AG08395 (cell line): Measurements from ENCODE around the gene SPEG.

Source experiments
- DNase-seq: peaks from one replicate; pipeline ENCODE4 v3.0.0; 2012; ENCODE audit warnings: mixed read lengths, low spot score

Gene SPEG

DNA sequence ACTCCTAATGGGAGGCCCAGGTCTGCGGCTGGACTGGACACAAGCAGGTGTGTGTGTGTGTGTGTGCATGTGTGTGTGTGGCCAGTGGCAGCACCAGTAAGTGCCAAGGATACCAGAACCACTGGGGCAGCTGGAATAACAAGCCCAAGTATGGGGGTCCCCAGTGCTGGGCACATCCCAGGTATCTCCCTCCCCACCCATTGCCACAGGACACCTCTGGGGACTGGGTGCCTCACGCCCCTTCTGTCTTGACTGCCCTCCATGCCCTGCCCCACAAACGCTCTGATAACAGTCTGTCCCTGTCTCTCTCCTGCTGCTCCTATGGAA is 9.0 kb downstream of the SPEG start:
- DNase-seq = no peak

DNA sequence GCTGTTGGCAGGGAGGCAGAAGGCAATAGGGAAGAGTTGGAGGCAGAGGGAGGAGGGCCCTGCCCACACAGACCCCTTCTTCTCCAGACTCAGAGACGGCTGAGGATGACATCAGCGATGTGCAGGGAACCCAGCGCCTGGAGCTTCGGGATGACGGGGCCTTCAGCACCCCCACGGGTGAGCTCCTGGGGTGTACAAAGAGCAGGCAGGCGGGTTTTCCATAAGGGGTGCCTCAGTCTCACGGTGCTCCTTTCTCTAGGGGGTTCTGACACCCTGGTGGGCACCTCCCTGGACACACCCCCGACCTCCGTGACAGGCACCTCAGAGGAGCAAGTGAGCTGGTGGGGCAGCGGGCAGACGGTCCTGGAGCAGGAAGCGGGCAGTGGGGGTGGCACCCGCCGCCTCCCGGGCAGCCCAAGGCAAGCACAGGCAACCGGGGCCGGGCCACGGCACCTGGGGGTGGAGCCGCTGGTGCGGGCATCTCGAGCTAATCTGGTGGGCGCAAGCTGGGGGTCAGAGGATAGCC is 10.0 kb downstream of the SPEG start:
- DNase-seq = no peak

DNA sequence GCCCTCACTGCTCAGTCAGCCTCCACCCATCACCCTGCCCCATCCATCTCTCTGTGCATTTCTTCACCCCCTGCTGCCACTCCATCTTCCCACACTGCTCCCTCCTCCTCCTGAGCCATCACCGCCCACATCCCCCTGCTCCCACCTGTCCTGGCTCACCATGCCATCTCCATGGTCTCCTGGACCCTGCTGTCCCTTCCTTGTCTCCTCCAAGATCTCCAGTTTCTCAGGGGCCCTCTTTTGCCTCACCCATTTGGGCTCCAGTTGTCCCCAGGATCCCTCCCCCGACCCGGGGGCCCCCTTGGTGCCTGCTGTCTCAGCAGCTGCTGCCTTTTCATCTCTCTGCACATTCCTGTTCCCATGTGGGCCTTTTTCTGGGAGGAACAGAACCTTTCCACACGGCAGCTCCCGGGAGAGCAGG is 10.6 kb downstream of the SPEG start:
- no peak for DNase-seq

- peak; percentile 76 for DNase-seq
Measured at GRCh38 chr2:219446101-219446504, 11.5 kb downstream of the SPEG start.

GRCh38 chr2:219446689-219447088 is 12.0 kb downstream of the SPEG start:
- DNase-seq = no peak

DNA sequence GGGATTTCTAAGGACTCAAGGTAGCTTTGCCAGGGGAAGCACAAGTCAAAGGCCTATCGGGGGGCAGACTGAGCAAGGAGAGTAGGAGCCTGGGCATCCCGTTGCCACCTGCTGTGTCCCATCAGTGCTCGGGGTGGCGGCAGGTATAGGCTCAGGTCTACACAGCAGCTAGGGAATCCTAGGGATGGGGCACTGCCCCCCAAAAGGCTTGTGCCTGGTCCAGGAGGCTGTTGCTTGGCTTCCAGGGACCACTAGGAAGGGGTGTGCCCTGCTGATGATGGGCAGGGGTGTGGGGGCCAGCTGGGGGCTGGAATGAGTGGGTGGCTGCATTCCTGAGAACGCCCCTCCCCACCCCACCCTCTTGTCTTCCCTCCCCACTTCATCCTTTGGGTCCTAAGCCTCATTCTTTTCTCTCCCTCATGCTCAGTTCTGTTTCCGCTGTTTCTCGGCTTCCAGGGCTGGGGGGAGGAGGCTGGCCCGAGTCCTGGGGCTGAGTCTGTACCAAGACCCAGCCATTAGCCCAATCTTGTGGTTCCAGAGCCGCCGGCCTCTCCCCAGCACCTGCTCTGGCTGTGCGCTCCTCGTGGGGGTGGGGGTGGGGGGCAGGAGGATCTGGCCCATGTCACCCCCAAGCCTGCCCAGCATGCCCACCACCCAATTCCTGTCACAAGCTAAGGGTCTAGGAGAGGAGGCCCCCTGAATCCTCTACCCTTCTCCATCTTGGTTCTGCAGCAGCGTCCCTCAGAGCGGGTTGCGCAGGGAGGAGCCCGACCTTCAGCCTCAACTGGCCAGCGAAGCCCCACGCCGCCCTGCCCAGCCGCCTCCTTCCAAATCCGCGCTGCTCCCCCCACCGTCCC is 12.8 kb downstream of the SPEG start:
- no peak for DNase-seq

DNA sequence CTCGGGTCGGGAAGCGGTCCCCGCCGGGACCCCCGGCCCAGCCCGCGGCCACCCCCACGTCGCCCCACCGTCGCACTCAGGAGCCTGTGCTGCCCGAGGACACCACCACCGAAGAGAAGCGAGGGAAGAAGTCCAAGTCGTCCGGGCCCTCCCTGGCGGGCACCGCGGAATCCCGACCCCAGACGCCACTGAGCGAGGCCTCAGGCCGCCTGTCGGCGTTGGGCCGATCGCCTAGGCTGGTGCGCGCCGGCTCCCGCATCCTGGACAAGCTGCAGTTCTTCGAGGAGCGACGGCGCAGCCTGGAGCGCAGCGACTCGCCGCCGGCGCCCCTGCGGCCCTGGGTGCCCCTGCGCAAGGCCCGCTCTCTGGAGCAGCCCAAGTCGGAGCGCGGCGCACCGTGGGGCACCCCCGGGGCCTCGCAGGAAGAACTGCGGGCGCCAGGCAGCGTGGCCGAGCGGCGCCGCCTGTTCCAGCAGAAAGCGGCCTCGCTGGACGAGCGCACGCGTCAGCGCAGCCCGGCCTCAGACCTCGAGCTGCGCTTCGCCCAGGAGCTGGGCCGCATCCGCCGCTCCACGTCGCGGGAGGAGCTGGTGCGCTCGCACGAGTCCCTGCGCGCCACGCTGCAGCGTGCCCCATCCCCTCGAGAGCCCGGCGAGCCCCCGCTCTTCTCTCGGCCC is 13.6 kb downstream of the SPEG start:
- DNase-seq = no peak

DNA sequence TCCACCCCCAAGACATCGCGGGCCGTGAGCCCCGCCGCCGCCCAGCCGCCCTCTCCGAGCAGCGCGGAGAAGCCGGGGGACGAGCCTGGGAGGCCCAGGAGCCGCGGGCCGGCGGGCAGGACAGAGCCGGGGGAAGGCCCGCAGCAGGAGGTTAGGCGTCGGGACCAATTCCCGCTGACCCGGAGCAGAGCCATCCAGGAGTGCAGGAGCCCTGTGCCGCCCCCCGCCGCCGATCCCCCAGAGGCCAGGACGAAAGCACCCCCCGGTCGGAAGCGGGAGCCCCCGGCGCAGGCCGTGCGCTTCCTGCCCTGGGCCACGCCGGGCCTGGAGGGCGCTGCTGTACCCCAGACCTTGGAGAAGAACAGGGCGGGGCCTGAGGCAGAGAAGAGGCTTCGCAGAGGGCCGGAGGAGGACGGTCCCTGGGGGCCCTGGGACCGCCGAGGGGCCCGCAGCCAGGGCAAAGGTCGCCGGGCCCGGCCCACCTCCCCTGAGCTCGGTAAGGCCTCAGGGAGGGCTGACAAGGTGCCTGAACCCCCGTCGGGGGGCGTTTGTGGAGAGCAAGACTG is 14.2 kb downstream of the SPEG start:
- no peak for DNase-seq

- no peak for DNase-seq
Measured at GRCh38 chr2:219449609-219450008, 15.0 kb downstream of the SPEG start.

DNA sequence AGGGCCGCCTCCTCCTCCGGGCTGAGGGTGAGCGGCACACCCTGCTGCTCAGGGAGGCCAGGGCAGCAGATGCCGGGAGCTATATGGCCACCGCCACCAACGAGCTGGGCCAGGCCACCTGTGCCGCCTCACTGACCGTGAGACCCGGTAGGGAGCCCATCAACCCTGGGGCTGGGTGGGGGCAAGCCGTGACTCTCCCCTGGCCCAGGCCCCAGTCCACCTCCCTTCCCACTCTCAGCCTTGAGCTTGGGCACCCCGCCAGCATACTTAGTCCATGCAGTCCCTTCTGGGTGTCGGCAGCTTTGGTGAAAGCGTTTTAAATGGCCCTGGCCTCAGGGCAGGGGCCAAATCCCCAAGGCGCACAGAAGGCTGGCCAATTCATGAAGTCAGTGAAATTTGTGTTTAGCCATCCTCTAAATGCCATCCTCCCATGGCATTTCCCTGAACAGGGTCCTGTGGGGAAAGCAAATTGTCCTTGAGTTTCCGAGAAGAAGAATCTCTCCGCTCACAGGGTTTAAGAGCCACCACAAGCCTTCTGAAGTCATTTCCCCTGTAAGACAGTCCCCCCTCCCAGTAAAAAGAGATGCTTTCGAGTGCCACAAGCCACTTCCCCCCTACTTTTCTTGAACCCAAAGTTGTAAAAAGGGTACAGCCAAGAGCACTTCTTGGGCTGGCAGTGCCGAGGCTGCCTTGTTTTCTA is 17.2 kb downstream of the SPEG start:
- DNase-seq = no peak

DNA sequence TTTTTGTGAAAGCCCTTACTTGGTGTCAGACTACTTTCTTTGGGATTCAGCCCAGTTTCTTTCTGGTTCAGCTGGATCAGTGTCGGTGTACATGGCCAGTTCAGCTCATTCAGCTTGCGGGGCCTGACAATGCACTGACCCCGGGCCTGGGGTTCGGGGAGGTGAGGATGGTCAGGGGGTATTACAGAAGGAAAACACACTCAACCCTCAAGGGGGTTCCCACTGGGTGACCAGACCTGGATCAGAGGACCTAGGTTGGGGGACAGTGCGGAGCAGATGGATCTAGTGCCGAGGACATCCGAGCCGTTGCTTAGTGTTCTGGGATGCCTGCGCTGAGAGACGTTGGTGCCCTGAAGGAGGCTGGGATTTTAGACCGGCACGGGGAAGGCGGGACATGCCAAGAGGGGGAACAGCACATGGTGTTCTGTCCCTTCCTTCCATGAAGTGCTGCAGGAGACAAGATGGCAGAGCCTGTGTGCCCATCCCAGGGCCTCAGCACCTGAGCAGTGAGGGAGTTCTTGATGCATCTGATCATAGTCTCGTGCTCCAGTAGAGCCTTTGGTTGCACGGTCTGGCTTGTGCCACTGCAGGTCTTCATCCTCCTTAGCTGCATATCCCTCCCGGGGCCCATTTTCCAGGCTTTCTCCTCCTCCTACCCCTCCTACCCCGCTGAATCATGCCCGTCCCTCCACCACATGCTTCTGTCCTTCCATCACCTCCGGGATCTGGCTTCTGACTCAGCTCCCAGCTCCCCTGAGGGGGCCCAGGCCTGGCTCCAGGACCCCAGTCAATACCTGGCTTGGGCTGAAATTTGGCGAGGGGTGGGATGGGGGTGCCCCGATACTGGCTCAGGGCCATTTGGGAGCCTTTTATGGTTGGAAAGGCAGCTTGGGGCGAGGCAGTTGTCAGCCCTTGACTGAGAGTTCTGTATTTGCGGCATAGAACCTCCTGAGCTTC is 18.0 kb downstream of the SPEG start:
- peak; percentile 98 for DNase-seq

- DNase-seq = peak; percentile 85
Measured at GRCh38 chr2:219453671-219454590, 19.3 kb downstream of the SPEG start.

GRCh38 chr2:219455581-219455980 is 20.9 kb downstream of the SPEG start:
- DNase-seq = no peak

DNA sequence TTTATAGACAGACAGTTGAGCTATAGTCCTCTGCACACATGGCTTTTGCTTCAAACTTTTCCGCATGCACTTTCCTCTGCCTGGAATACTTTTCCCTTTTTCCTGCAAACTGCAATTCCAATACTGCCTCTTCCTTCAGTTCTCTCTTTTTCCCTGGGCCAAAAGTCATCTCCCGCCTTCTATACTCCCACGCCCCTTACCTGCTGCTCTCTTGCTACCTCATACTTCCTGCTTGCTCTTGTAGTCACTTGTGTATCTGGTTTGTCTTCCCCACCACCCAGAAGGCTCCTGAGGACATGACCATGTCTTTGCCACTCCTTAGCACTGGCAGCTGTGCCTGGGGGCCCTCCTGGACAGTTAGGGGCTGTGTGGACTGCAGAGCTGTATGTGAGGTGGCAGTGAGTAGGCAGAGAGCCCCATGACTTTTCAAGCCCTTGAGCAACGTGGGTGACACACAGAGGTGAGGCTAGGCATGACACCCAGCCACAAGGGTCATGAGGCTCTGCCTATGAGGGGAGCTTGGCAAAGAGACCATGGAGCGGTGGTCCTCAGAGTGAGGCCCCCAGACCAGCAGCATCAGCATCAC is 23.2 kb downstream of the SPEG start:
- DNase-seq = no peak

GRCh38 chr2:219458996-219459395 is 24.4 kb downstream of the SPEG start:
- no peak for DNase-seq

- DNase-seq = peak; percentile 85
Measured at GRCh38 chr2:219459460-219460311, 25.0 kb downstream of the SPEG start.

DNA sequence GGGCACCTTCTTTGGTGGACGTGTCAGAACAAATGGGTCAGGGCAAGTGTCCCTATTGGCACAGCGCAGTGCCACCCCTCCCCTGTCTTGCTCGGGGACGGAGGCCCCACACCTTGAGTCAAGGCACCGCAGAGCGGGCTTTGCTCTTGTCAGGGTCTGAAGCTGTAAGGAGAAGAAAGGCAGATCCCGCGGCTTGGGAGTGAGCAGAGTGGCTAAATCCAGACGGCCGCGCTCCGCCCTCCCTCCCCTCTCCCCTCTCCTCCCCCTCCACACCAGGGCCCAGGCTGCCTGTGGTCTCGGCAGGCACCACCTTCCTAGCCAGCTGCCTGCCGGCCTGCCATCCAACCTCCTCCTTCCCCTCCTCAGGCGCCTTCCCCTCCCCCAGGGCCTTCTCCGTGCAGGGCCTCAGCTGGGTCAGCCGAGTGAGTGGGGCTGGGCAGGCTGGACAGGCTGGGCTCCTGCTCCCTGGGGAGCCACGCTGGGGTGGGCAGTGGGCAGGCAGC is 25.8 kb downstream of the SPEG start:
- no peak for DNase-seq

- no peak for DNase-seq
Measured at GRCh38 chr2:219461047-219461514, 26.4 kb downstream of the SPEG start.
